ENCODE results near the gene OR4F16. TPM values are rescaled to one million over a fixed set of nuclear protein-coding genes. Genes with fewer than 3 reads are reported as not detected.
"Not testable (repeated sequence)": the region's sequence is repeated elsewhere in the genome, so short reads cannot be mapped to it uniquely, and the experiment has no call there.

OR4F16 gene
- not detected in 3 replicates for total RNA-seq
- long read RNA-seq: 0 reads

- not testable (repeated sequence) for DNase-seq (ENCODE audit: low spot score); H3K4me1 Mint-ChIP-seq (ENCODE audit: low read depth); H3K36me3 Mint-ChIP-seq (ENCODE audit: low read depth); H3K9me3 Mint-ChIP-seq (ENCODE audit: low read depth); H3K27ac Mint-ChIP-seq (ENCODE audit: unreplicated experiment); H3K27me3 Mint-ChIP-seq (ENCODE audit: low read depth); H3K4me3 Mint-ChIP-seq (ENCODE audit: unreplicated experiment)
Observed at GRCh38 chr1:686554-686953, at the start of gene OR4F16. Gene OR4F16, minus strand, starts transcription at chr1:686654. Its CDS starts 0 bp downstream, at chr1:686654.

- not testable (repeated sequence) for H3K27ac Mint-ChIP-seq (ENCODE audit: unreplicated experiment); H3K9me3 Mint-ChIP-seq (ENCODE audit: low read depth); H3K36me3 Mint-ChIP-seq (ENCODE audit: low read depth); H3K4me1 Mint-ChIP-seq (ENCODE audit: low read depth); H3K4me3 Mint-ChIP-seq (ENCODE audit: unreplicated experiment); H3K27me3 Mint-ChIP-seq (ENCODE audit: low read depth); DNase-seq (ENCODE audit: low spot score)
Observed at GRCh38 chr1:733649-734048, 47.2 kb upstream of the OR4F16 start.

- DNase-seq (ENCODE audit: low spot score); H3K9me3 Mint-ChIP-seq (ENCODE audit: low read depth); H3K4me1 Mint-ChIP-seq (ENCODE audit: low read depth); H3K36me3 Mint-ChIP-seq (ENCODE audit: low read depth); H3K27ac Mint-ChIP-seq (ENCODE audit: unreplicated experiment); H3K4me3 Mint-ChIP-seq (ENCODE audit: unreplicated experiment); H3K27me3 Mint-ChIP-seq (ENCODE audit: low read depth): not testable (repeated sequence)
Observed at GRCh38 chr1:727040-727439, 40.6 kb upstream of the OR4F16 start.

Other genes starting within 250 kb of the OR4F16 start
- gene OR4F29, start 235.0 kb downstream of the OR4F16 start, total RNA-seq: not detected in 3 replicates
- gene SAMD11, start 237.3 kb upstream of the OR4F16 start, total RNA-seq: 3.1 to 73.8 TPM (median 3.4 TPM) in 3 replicates

All from chondrocyte (in vitro differentiated cells).